SK-N-SH treated with all-trans-retinoic acid at 6 μM for 48 hours (cell line): Measurements from ENCODE around the gene PIAS2.

Experiments used
- ATAC-seq: fragments of 200-7000 bp; cut with Tn5 transposase; 3 replicates; pipeline ENCODE4 v1.9.1; 2020; ENCODE audit warnings: mild to moderate bottlenecking, moderate library complexity
- BACH2 ChIP-seq: fragments of 250-450 bp; sonication (Bioruptor Pico); IDR thresholded peaks from 2 replicates; pipeline ENCODE4 v1.9.0; 2021; ENCODE audit warnings: mild to moderate bottlenecking, borderline replicate concordance
- CREB5 ChIP-seq: fragments of 250-450 bp; sonication (Bioruptor Pico); IDR thresholded peaks from 2 replicates; pipeline ENCODE4 v1.5.1; 2020; ENCODE audit warnings: low read depth, mild to moderate bottlenecking, moderate library complexity
- ESRRG ChIP-seq: fragments of 250-450 bp; sonication (Bioruptor Pico); IDR thresholded peaks from 2 replicates; pipeline ENCODE4 v1.6.1; 2021; ENCODE audit warnings: mild to moderate bottlenecking
- RARB ChIP-seq: fragments of 250-450 bp; sonication (Bioruptor Pico); IDR thresholded peaks from 2 replicates; pipeline ENCODE4 v1.8.0; 2021; ENCODE audit warnings: mild to moderate bottlenecking, moderate library complexity
- TOX ChIP-seq: fragments of 250-450 bp; sonication (Bioruptor Pico); IDR thresholded peaks from 2 replicates; pipeline ENCODE4 v1.8.0; 2021; ENCODE audit warnings: mild to moderate bottlenecking, moderate library complexity, borderline replicate concordance

PIAS2 gene

GRCh38 chr18:46754661-46755292, 162.5 kb downstream of the PIAS2 start:
- no peak for ATAC-seq
- TF ChIP-seq ESRRG (no peak), CREB5 (CRISPR knock-in tag) (no peak), TOX (CRISPR knock-in tag) (no peak), RARB (CRISPR knock-in tag) (no peak)

GRCh38 chr18:46754188-46754587, 163.1 kb downstream of the PIAS2 start:
- ATAC-seq, result no peak

More at GRCh38 chr18:46754188-46754587, 163.1 kb downstream of the PIAS2 start:
- TF ChIP-seq BACH2 (CRISPR knock-in tag), result no peak
- TF ChIP-seq, all 23 proteins: peak for 0
